HCT116 (cell line): ENCODE measurements around the gene BAD.
A peak's percentile ranks its signal among the peaks of the same experiment; 100 is the strongest.

Experiments
- CTCF ChIP-seq, 3 experiments: fragments of 200-600 bp in 1 of 3; sonication (generic) in 1 of 3; IDR thresholded peaks in 2 of 3; conservative IDR thresholded peaks in 1 of 3; 2 replicates each; pipeline ENCODE4 v1.5.1; 2012 to 2017; ENCODE audit warnings: low read depth in 2 of 3, low read length in 2 of 3, antibody characterized with exemption in 1 of 3, borderline replicate concordance in 1 of 3, control low read depth in 1 of 3, mild to moderate bottlenecking in 1 of 3, mixed read lengths in 1 of 3, mixed run types in 1 of 3, moderate library complexity in 1 of 3; ENCODE audit not compliant: insufficient read depth in 1 of 3
- EZH2 ChIP-seq: fragments of 200-600 bp; sonication (generic); IDR thresholded peaks from 2 replicates; pipeline ENCODE4 v1.6.1; 2017; ENCODE audit warnings: antibody characterized with exemption, mixed run types
- EZH2phosphoT487 ChIP-seq: fragments of 200-600 bp; IDR thresholded peaks from 2 replicates; pipeline ENCODE4 v1.6.1; 2018; ENCODE audit warnings: antibody characterized with exemption, borderline replicate concordance
- MAX ChIP-seq: IDR thresholded peaks from 2 replicates; pipeline ENCODE4 v1.6.1; 2012
- POLR2A ChIP-seq: IDR thresholded peaks from 2 replicates; pipeline ENCODE4 v1.7.0; 2011; ENCODE audit warnings: borderline replicate concordance; ENCODE audit not compliant: insufficient read depth, insufficient read length; ENCODE audit errors: extremely low read depth
- REST ChIP-seq: IDR thresholded peaks from 2 replicates; pipeline ENCODE4 v1.6.1; 2012; ENCODE audit warnings: low read depth
- SIN3A ChIP-seq: IDR thresholded peaks from 2 replicates; pipeline ENCODE4 v1.6.1; 2012; ENCODE audit warnings: low read depth
- SP1 ChIP-seq: IDR thresholded peaks from 2 replicates; pipeline ENCODE4 v1.6.1; 2012; ENCODE audit warnings: low read depth
- SRF ChIP-seq: IDR thresholded peaks from 2 replicates; pipeline ENCODE4 v1.6.1; 2012; ENCODE audit warnings: low read depth
- YY1 ChIP-seq: IDR thresholded peaks from 2 replicates; pipeline ENCODE4 v1.6.1; 2011; ENCODE audit warnings: low read length, low read depth, moderate library complexity, mild to moderate bottlenecking; ENCODE audit not compliant: insufficient replicate concordance; ENCODE audit errors: extremely low read depth
- ZFX ChIP-seq: fragments of 450-650 bp; IDR thresholded peaks from 2 replicates; pipeline ENCODE4 v1.6.1; 2017
- ZNF274 ChIP-seq: fragments of 200-500 bp; sonication (Bioruptor generic); IDR thresholded peaks from 2 replicates; pipeline ENCODE4 v1.6.1; 2014; ENCODE audit warnings: mild to moderate bottlenecking, low read depth, low read length, inconsistent platforms

GRCh38 chr11:64251016-64251752, 33.3 kb downstream of the BAD start, which contains the start of gene PLCB3:
- TF ChIP-seq CTCF (IDR thresholded peaks at IDR 0.05 in 2 of 3, conservative IDR thresholded peaks at IDR 0.05 in 1 of 3; ENCODE audit: borderline replicate concordance in 1 of 3, insufficient read depth in 1 of 3, low read depth in 2 of 3, low read length in 2 of 3) (peak in 2 of 3 experiments; percentile 52 to 66; a peak in 4 of 6 replicates), EZH2phosphoT487 (no peak), REST (no peak), YY1 (no peak), ZNF274 (no peak), EZH2 (no peak), MAX (no peak), SRF (no peak), ZFX (peak; percentile 20; the same call in 1 of the 2 replicates), SIN3A (no peak), SP1 (no peak), POLR2A (peak; percentile 66)
